H1 (cell line): Measurements from ENCODE around the gene SIK3.

Experiments
- ATF3 ChIP-seq: IDR thresholded peaks from 2 replicates; pipeline ENCODE4 v1.6.1; 2011; ENCODE audit warnings: low read depth, mild to moderate bottlenecking, low read length; ENCODE audit not compliant: insufficient read depth
- JUN ChIP-seq: IDR thresholded peaks from 2 replicates; pipeline ENCODE4 v1.6.1; 2011; ENCODE audit warnings: low read depth, mild to moderate bottlenecking, improper control_type of control experiment, low read length
- JUND ChIP-seq: IDR thresholded peaks from 2 replicates; pipeline ENCODE4 v1.6.1; 2011; ENCODE audit warnings: mild to moderate bottlenecking, improper control_type of control experiment, low read length
- POLR2A ChIP-seq, 2 experiments: IDR thresholded peaks; 1 replicate in 1 of 2; 2 replicates in 1 of 2; pipeline ENCODE4 v1.6.1; 2011; ENCODE audit warnings: low read depth in 2 of 2, low read length in 2 of 2, mild to moderate bottlenecking in 2 of 2; ENCODE audit errors: control extremely low read depth in 1 of 2
- SIN3A ChIP-seq, 2 experiments: IDR thresholded peaks in 1 of 2; conservative IDR thresholded peaks in 1 of 2; 2 replicates each; pipeline ENCODE4 v1.6.1; 2011 to 2012; ENCODE audit warnings: low read length in 2 of 2, improper control_type of control experiment in 1 of 2, low read depth in 1 of 2, mild to moderate bottlenecking in 1 of 2
- TF ChIP-seq, protein P1 (sequence below), 3 experiments: IDR thresholded peaks; 1 replicate in 2 of 3; 2 replicates in 1 of 3; pipeline versions ENCODE4 v1.5.1 to v1.6.1; 2011; ENCODE audit warnings: low read length in 3 of 3, mild to moderate bottlenecking in 3 of 3, inconsistent platforms in 2 of 3, low read depth in 1 of 3, moderate library complexity in 1 of 3; ENCODE audit not compliant: insufficient read depth in 1 of 3; ENCODE audit errors: control extremely low read depth in 1 of 3

DNA sequence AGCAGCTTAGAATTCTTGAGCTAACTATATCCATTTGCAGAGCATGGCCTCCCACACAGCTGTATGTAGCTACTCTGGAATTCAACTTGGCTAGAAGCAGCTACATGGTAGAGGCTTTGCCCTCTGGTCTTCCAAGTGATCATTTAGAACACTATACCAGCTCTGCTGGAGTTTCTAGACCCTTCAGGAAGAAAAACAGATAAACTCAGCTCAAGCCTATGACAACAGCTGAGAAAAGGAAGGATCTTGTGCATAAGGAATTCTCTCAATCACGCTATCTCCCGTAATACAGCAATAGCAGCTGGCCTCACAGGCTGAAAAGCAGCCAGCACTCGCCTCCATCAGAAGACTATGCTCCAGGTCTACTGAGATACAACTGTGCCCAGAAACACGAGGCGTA, 210.2 kb downstream of the SIK3 start:
- TF ChIP-seq, protein P1, sequence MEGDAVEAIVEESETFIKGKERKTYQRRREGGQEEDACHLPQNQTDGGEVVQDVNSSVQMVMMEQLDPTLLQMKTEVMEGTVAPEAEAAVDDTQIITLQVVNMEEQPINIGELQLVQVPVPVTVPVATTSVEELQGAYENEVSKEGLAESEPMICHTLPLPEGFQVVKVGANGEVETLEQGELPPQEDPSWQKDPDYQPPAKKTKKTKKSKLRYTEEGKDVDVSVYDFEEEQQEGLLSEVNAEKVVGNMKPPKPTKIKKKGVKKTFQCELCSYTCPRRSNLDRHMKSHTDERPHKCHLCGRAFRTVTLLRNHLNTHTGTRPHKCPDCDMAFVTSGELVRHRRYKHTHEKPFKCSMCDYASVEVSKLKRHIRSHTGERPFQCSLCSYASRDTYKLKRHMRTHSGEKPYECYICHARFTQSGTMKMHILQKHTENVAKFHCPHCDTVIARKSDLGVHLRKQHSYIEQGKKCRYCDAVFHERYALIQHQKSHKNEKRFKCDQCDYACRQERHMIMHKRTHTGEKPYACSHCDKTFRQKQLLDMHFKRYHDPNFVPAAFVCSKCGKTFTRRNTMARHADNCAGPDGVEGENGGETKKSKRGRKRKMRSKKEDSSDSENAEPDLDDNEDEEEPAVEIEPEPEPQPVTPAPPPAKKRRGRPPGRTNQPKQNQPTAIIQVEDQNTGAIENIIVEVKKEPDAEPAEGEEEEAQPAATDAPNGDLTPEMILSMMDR (IDR thresholded peaks at IDR 0.05; ENCODE audit: control extremely low read depth in 1 of 3, insufficient read depth in 1 of 3, low read depth in 1 of 3, low read length in 3 of 3): no peak
- no peak for TF ChIP-seq POLR2A (IDR thresholded peaks at IDR 0.05; ENCODE audit: control extremely low read depth in 1 of 2, low read depth in 2 of 2, low read length in 2 of 2)
- TF ChIP-seq JUND: no peak
- no peak for TF ChIP-seq ATF3
- no peak for TF ChIP-seq SIN3A (conservative IDR thresholded peaks at IDR 0.05 in 1 of 2, IDR thresholded peaks at IDR 0.05 in 1 of 2; ENCODE audit: low read depth in 1 of 2, low read length in 2 of 2)
- TF ChIP-seq JUN: no peak
